GM19351 (cell line): Measurements from ENCODE around the gene ACYP2.

Experiments
- ATAC-seq: cut with Tn5 transposase; IDR thresholded peaks from one replicate; pipeline ENCODE4 v1.9.1; 2021; ENCODE audit warnings: mild to moderate bottlenecking, moderate library complexity; ENCODE audit not compliant: unreplicated experiment

The ACYP2 gene

GRCh38 chr2:54208364-54209240, 93.2 kb downstream of the ACYP2 start:
- no peak for ATAC-seq

GRCh38 chr2:54209379-54209778, 94.0 kb downstream of the ACYP2 start:
- ATAC-seq: no peak

- ATAC-seq: no peak
Measured at GRCh38 chr2:54212456-54212855, 97.0 kb downstream of the ACYP2 start.

DNA sequence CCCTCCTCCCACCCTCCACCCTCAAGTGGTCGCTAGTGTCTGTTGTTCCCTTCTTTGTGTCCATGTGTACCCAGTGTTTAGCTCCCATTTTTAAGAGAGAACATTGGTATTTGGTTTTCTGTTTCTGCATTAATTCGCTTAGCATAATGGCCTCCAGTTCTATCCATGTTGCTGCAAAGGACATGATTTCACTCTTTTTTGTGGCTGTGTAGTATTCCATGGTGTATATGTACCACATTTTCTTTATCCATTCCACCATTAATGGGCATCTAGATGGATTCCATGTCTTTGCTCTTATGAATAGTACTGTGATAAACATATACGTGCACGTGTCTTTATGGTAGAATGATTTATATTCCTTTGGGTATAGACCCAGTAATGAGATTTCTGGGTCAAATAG, 97.7 kb downstream of the ACYP2 start:
- ATAC-seq: no peak

DNA sequence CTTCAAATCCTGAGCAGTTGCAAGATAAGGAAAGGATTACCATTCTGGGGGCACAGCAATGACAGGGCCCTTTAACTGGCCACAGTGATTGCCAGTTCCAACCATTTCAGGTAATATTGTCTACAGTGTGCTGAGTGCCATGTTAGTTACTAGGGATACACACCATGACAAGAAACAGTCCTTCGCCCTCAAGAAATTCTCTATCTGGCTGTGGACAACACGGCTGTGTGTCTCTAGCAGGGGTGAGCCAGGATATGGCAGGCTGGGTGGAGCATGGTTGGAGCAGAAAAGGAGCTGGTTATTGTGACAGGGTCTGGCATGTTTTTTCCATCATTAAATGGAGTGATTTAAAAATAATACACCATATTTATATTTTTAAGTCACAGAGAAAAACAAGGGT, 109.6 kb downstream of the ACYP2 start:
- no peak for ATAC-seq

- no peak for ATAC-seq
Measured at GRCh38 chr2:54226260-54226659, 110.8 kb downstream of the ACYP2 start.

DNA sequence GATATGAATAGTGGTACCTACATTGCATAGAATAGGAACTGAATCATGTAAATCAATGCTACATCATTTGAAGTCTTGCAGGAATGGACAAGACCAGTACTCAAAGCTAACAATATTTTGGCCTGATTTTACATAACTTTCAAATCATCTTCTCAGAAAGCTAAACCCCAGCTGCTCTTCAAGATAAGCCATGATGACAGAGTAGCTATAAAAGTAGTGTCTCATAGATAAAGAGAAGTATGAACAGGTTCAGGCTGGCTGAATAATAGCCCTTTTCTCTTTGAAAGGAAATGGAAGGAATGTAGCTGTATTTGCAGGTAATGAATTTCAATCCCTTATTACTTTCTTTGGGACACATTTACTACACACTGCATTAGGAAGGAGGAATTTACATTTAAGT, 112.4 kb downstream of the ACYP2 start:
- no peak for ATAC-seq

DNA sequence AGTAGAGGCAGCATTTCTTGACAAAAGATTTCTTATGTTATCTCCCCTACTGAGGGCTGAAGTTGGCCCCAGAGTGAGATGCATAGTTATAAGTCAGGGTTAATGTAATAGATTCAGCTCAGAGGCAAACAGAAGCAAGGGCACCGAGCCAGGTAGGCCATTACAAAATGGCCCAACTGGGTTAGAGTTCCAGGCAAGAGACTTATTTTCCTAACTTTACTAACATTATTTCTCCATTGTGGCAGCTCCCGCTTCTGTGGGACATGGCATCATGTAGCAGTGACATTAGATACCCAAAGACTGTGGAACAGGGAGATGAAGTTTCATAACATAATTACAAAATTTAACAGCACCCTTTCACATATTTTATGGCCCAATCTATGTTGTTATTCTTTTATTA, 113.5 kb downstream of the ACYP2 start:
- no peak for ATAC-seq

GRCh38 chr2:54233832-54234649, 118.6 kb downstream of the ACYP2 start:
- ATAC-seq: no peak

GRCh38 chr2:54237428-54237827, 122.0 kb downstream of the ACYP2 start:
- ATAC-seq: no peak

DNA sequence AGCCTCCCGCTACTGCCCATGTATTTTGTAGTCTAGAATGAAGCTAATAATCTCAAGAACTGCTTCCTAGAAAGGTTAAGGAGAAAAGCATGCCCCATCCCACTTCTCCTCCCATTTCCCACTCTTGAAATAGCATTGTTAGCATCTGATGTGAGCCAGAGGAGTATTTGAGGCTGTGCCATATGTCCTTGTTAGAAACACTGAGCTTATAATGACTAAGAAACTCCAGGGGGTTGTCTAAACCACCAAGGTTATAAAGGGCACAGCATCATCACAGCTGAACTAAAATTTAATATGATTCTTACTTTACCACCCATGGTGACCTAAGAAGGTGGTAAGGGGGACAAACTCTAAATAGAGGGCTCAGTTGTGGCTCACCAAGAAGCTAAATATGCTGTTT, 124.0 kb downstream of the ACYP2 start:
- no peak for ATAC-seq

GRCh38 chr2:54240515-54241469, 125.4 kb downstream of the ACYP2 start:
- no peak for ATAC-seq

DNA sequence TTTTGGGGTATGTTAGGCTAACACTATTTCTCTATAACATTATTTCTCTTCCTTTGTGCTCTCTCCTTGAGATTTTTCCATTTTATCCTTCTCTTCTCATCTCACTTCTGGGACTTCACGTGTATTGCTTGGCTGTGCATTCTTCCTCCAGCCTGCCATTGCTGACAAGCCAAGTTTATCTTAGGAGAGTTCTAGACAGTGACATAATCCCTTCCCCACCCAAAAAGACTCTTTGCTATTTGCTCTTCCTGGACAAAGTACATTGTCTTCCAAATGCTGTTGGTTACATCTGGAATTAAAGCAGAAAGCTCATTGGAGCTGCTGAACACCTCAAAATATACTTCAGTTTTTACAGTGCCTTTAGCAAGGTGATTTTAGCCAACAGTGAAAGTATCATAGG, 131.7 kb downstream of the ACYP2 start:
- ATAC-seq: no peak

GRCh38 chr2:54249629-54250028, 134.2 kb downstream of the ACYP2 start:
- ATAC-seq: no peak

GRCh38 chr2:54254180-54254579, 138.8 kb downstream of the ACYP2 start:
- ATAC-seq: no peak

GRCh38 chr2:54255230-54256090, 140.0 kb downstream of the ACYP2 start:
- no peak for ATAC-seq

DNA sequence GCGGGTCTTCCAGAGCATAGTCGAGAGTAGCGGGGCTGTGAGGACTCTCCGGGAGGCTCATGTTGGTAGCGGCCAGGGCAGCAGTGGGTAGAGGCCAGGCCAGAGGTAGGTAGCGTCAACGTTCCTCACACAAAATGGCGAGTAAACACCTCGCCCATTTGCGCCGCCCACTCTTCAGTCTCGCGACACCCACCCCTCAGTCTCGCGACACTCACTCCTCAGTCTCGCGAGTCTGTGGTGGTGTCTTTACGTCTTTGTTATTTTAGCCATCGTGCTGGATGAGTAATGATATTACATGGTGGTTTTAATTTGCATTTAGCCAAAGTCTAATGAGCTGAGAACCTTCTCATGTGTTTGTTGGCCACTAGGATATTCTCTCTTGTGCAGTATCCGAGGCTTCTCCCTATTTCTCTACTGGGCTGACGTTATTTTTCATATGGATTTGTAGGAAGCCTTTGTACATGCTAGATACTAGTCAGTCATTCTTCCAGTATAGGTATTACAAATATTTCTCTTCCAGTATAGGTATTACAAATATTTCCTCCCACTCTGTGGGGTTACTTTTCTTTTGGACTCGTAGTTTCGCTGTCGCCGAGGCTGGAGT, 140.8 kb downstream of the ACYP2 start, which contains the start of gene TSPYL6:
Gene TSPYL6 (minus strand): TSS at position 139 of the 604 bp plus-strand sequence. CDS start 78 bp downstream, at position 61.
- no peak for ATAC-seq

- no peak for ATAC-seq
Measured at GRCh38 chr2:54258166-54258565, 142.8 kb downstream of the ACYP2 start.
